Erythroblast (primary cell): Measurements from ENCODE around the gene AFAP1.

ENCODE experiments used
- GATA1 ChIP-seq: IDR thresholded peaks from 2 replicates; pipeline ENCODE4 v1.6.1; 2011; ENCODE audit warnings: low read depth, mild to moderate bottlenecking, control low read depth, low read length, moderate library complexity
- POLR2A ChIP-seq: IDR thresholded peaks from 2 replicates; pipeline ENCODE4 v1.6.1; 2011; ENCODE audit warnings: mild to moderate bottlenecking, low read length

DNA sequence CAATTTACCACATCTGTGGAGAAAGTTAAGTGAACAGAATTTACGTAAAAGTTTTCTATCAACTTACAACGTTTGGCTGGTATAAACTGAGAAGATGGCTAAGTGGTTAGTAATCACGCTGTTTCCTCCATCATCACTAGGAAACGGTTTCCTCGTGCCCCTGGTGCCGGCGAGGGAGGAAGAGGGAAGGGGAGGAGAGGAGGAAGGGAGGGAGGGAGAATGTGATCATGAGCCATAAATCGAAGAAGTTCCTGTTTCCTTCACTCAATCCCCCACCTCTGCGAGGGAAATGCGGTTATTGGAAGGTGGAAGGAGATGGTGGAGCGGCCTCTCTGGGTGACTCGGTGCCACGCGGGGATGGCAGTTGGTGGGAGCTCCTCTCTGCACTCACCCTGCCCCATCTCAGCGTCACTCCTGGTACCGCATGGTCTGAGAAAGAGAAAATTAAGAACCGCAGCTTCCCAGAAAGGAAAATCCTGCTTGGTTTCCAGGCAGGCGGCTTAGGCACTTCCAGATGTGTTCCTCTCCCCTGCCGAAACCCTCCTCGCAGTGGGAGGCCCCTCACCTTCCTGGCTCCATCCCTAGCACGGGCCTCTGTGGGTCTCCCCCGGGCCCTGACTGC lies 216.8 kb downstream of the AFAP1 start:
- TF ChIP-seq POLR2A (no peak), GATA1 (no peak)
